VCaP (cell line): ENCODE measurements around the gene SPAG8.

Experiments
- H3K27ac ChIP-seq: fragments of 450-650 bp; 2 replicates; pipeline ENCODE4 v1.5.1; 2017
- CTCF ChIP-seq: fragments of 450-650 bp; conservative IDR thresholded peaks from 2 replicates; pipeline ENCODE4 v1.5.1; 2017; ENCODE audit warnings: mild to moderate bottlenecking, moderate library complexity

Gene SPAG8

GRCh38 chr9:35814106-35814840, 2.2 kb upstream of the SPAG8 start:
- peak; percentile 63 for TF ChIP-seq CTCF
- H3K27ac ChIP-seq = peak overlapping the region; percentile 98

DNA sequence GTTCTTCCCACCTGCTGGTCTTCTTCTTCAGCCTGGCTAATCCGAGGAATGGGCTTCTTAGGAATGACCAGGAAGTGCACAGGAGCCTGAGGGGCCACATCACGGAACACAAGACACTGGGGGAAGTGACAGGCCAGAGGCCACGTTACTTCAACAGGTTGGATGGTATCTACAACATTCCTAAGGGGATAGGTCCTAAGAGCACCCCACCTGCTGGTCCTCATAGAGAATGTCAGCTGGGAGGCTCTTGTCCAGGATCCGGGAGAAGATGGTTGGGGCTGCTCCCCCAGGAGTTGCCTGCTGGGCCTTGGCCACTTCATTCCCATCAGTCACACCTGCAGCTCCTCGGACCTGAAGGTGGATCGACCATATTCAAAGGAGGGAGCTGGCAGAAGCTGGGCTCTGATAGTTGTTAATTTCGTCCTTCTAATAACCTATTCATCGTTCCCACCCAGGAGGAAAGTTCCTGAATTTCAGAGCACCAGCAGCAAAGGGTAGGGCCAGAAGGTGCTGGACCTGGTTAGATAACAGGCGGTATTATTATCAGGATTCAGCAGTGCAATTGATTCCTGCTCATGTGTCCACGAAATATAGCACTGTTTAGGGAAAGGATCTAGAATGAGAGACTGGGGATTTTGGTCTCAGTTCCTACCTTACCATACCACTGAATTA, 1.5 kb upstream of the SPAG8 start:
- TF ChIP-seq CTCF = peak; percentile 19; the same call in 1 of the 2 replicates
- H3K27ac ChIP-seq = peak overlapping the region; percentile 98

GRCh38 chr9:35811381-35812024, 559 bp downstream of the SPAG8 start:
- no peak for TF ChIP-seq CTCF
- peak overlapping the region; percentile 98 for H3K27ac ChIP-seq

DNA sequence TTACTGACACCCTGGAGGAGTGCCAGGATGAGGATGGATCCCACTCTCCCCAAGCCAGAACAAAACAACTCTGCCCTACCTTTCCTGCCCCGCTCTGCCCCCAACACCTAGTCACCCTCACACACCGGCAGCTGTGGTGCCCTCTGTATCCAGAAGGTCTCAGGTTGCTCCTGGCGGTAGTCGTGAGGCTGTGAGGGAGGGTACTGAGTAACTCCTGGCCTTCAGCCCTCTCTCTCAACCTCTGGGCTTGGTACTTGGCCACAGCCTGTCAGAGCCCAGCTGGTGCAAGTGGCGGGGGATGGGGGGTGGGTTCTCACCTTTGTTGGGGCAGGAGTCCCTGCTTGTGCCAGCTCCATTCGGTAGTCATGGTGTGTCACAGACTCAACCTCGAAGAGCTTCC, 1.9 kb downstream of the SPAG8 start:
- H3K27ac ChIP-seq = no peak overlapping the region
- no peak for TF ChIP-seq CTCF

- H3K27ac ChIP-seq = no peak overlapping the region
- no peak for TF ChIP-seq CTCF
These were observed 3.6 kb downstream of the SPAG8 start for GRCh38 chr9:35808433-35808832.

DNA sequence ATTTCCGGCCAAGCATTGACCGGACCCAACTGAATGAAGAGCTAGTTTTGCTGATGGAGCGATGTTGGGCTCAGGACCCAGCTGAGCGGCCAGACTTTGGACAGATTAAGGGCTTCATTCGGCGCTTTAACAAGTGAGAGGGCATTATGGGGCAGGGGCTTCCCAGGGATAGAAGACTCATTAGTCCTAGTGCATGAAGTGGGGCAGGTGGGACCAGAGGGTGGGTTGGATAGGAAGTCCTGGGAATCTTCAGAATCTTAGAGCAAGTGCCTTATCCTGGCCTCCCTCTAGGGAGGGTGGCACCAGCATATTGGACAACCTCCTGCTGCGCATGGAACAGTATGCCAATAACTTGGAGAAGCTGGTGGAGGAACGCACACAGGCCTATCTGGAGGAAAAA, 6.0 kb downstream of the SPAG8 start:
- no peak for TF ChIP-seq CTCF
- H3K27ac ChIP-seq = no peak overlapping the region

- H3K27ac ChIP-seq = no peak overlapping the region
- no peak for TF ChIP-seq CTCF
These were observed 10.5 kb downstream of the SPAG8 start for GRCh38 chr9:35801328-35802128.
